LNCaP clone FGC (cell line): ENCODE data around the gene RIOX2.
A peak's percentile ranks its signal among the peaks of the same experiment; 100 is the strongest.

Experiments used
- DNase-seq: peaks from one replicate; pipeline ENCODE4 v3.0.0-alpha.2; 2011; ENCODE audit warnings: low read depth
- H3K4me3 ChIP-seq: 2 replicates; pipeline ENCODE4 v1.5.1; 2011; ENCODE audit warnings: mild to moderate bottlenecking, low read depth, low read length, control low read depth
- TF ChIP-seq, protein P1 (sequence below): IDR thresholded peaks from 2 replicates; pipeline ENCODE4 v1.5.1; 2012; ENCODE audit warnings: mild to moderate bottlenecking; ENCODE audit not compliant: control insufficient read depth, insufficient read depth; ENCODE audit errors: extremely low read depth

RIOX2 gene

DNA sequence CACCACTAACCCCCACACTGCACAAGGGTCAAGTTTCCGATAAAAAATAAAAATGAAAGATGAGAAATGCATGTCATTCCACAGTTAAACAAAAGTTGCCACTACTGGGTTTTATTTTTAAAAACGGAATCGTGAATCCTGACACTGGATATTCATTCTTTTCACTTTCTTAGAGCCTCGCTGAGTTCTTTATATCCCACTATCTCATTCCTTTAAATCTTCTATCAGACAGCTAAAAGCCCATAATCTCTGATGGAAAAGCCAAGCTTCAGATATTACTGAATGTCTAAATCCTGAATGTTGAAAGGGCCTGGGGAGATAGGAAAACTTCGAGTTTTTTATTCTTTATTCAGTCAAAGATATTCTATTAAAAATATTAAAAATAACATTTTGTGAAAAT, 11.7 kb downstream of the RIOX2 start:
- H3K4me3 ChIP-seq = no peak overlapping the region
- no peak for DNase-seq
- TF ChIP-seq, protein P1, sequence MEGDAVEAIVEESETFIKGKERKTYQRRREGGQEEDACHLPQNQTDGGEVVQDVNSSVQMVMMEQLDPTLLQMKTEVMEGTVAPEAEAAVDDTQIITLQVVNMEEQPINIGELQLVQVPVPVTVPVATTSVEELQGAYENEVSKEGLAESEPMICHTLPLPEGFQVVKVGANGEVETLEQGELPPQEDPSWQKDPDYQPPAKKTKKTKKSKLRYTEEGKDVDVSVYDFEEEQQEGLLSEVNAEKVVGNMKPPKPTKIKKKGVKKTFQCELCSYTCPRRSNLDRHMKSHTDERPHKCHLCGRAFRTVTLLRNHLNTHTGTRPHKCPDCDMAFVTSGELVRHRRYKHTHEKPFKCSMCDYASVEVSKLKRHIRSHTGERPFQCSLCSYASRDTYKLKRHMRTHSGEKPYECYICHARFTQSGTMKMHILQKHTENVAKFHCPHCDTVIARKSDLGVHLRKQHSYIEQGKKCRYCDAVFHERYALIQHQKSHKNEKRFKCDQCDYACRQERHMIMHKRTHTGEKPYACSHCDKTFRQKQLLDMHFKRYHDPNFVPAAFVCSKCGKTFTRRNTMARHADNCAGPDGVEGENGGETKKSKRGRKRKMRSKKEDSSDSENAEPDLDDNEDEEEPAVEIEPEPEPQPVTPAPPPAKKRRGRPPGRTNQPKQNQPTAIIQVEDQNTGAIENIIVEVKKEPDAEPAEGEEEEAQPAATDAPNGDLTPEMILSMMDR = no peak

DNA sequence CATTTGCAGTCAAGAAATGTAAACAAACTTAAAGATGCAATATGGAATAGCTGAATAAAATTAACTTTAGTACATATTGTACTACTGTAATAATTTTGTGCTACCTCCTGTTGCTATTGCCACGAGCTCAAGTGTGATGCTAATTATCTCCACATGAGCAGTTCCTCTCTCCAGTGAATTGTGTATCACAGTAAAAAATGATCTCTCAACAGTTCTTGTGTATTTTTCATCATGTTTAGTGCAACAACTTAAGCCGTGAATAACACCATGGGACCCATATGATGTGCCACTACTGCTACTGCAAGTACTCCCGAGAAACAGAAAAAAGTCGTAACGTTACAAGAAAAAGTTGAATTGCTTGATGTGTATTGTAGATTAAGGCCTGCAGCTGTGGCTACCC, 12.4 kb downstream of the RIOX2 start:
- H3K4me3 ChIP-seq = no peak overlapping the region
- DNase-seq = no peak
- TF ChIP-seq, protein P1 = no peak

DNA sequence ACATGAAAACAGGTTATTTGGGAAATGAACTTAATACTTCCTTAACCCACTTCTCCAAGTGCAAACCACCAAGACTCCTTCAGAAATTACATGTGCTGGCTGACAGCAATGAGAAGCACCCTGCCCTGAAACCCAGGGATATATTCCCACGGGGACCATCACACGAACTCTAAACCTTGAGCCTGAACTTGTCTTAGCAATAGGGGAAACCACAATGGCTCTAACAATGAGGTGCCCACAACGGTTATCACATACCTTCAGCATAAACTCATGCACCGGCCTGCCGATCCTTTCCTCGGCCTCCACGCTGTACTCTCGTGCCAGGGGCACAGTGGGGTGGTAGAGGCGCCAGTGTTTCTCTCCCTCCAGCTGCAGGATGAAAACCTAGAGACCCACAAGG, 13.4 kb downstream of the RIOX2 start:
- no peak overlapping the region for H3K4me3 ChIP-seq
- TF ChIP-seq, protein P1 = no peak
- no peak for DNase-seq

DNA sequence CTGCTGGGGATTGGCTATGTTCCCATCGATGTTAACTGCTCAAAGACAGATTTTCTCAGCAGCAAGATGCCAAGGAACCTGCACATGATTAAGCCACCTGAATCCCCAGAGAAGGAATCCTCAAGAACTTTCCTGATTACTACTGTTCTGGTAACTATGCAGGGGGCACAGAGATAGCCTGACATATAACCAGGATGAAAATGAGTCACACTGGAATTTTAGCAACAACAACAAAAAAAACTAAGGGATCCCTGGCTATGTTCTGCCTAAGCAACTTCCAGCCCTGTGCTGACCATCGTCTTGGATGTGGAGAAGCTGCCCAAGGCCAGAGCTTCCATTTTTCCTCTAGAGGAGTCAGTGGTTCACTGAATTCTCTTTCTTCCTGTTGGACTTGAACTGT, 13.8 kb downstream of the RIOX2 start:
- H3K4me3 ChIP-seq = no peak overlapping the region
- no peak for DNase-seq
- TF ChIP-seq, protein P1 = no peak

DNA sequence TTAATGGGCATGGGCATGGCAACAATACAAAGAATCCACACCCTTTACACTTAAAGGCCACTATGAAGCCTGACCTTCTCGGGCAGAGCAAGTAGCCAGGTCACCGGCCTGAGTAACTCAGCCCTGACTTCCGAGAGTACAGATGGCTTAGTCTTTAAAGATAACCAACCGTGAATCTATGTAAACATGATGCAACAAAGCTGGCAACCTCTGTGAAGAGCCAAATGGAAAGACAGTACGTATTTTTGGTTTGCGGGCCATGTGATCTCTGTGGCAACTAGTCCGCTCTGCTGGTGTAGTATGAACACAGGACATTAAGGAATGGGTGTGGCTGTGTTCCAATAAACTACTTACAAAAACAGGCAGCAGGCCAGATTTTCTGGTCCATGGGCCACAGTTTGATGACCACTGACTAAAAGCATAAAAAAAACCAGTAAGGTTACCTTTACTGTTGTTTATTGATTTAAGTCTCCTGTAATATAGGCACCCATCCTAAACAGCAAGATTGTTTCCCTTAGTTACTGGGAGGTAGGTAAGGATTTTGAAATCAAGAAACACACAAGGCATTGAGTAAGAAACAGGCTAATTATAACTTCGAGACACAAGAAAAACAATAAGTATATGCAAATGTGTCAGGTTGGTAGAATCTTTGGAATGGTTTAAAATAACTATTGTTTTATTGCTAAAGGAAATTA, 14.5 kb downstream of the RIOX2 start:
- TF ChIP-seq, protein P1 = no peak
- peak; percentile 95 for DNase-seq
- no peak overlapping the region for H3K4me3 ChIP-seq

DNA sequence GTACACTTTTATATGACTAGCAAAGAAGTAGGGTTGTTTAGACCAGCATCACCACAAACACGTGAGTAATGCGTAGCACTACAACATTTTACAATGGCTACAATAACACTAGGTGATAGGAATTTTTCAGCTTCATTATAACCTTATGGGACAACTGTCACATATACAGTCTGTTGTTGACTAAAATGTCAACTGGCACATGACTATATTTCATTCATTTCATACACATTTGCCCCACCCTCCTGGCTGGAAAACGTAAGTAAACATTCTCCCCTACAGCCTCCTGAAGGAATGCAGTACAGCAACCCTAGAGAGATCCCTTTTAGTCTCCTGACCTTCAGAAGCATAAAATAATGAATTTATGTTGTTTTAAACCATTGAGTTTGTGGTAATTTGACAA, 16.2 kb downstream of the RIOX2 start:
- H3K4me3 ChIP-seq = no peak overlapping the region
- TF ChIP-seq, protein P1 = no peak
- DNase-seq = no peak

DNA sequence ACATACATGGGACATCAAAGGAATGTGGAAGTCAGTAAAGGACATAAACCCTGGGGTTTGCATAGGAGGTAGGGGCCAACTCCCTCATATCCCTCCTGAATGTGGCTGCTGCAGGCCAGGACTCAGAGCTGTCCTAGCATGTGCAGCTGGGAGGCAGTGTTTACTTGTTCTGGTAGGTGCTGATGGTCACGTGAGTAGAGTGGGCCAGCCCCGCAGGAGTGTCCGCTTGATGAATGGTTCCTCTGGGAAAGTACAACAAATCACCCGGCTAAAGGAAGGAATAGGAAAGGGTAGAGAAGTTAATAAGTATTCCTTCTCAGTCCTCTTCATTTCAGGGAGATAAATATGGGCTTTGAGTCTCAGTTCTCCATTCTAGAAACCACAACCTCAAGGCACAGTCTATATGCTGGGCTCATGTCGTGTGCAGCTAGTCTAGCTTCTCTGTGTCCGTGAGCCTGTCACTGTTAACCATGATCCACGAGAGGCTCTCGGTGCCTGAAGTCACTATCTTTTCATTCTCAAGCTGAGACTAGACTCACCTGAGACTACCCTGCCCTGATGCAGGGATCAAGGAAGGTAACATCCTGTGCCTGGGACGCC, 17.9 kb downstream of the RIOX2 start:
- DNase-seq = no peak
- TF ChIP-seq, protein P1 = no peak
- H3K4me3 ChIP-seq = no peak overlapping the region
